SK-N-SH treated with all-trans-retinoic acid at 6 μM for 48 hours (cell line): ENCODE data around the gene HLCS.

Experiments
- ARNTL ChIP-seq: fragments of 450-650 bp; formaldehyde crosslinking; IDR thresholded peaks from 2 replicates; pipeline ENCODE4 v1.5.0; 2020; ENCODE audit warnings: low read depth, mild to moderate bottlenecking, moderate library complexity, borderline replicate concordance
- OSR1 ChIP-seq: fragments of 250-450 bp; sonication (Bioruptor Pico); IDR thresholded peaks from 2 replicates; pipeline ENCODE4 v1.8.0; 2022; ENCODE audit warnings: moderate library complexity, mild to moderate bottlenecking, inconsistent platforms
- PPARA ChIP-seq: fragments of 250-450 bp; sonication (Bioruptor Pico); IDR thresholded peaks from 2 replicates; pipeline ENCODE4 v1.5.0; 2020; ENCODE audit warnings: mild to moderate bottlenecking, borderline replicate concordance
- RARB ChIP-seq: fragments of 250-450 bp; sonication (Bioruptor Pico); IDR thresholded peaks from 2 replicates; pipeline ENCODE4 v1.8.0; 2021; ENCODE audit warnings: mild to moderate bottlenecking, moderate library complexity
- TCF4 ChIP-seq: fragments of 250-450 bp; sonication (Bioruptor Pico); IDR thresholded peaks from 2 replicates; pipeline ENCODE4 v1.8.0; 2021; ENCODE audit warnings: mild to moderate bottlenecking, moderate library complexity, borderline replicate concordance
- ZFP3 ChIP-seq: fragments of 250-450 bp; sonication (Bioruptor Pico); IDR thresholded peaks from 2 replicates; pipeline ENCODE4 v1.5.0; 2020; ENCODE audit warnings: mild to moderate bottlenecking, moderate library complexity
- ZFP30 ChIP-seq: fragments of 450-650 bp; formaldehyde crosslinking; IDR thresholded peaks from 2 replicates; pipeline ENCODE4 v1.5.0; 2022; ENCODE audit warnings: mild to moderate bottlenecking, moderate library complexity
- ZNF8 ChIP-seq: fragments of 450-650 bp; formaldehyde crosslinking; IDR thresholded peaks from 2 replicates; pipeline ENCODE4 v1.5.0; 2020; ENCODE audit warnings: mild to moderate bottlenecking, moderate library complexity
- TF ChIP-seq, protein P1 (sequence below): fragments of 250-450 bp; sonication (Bioruptor Pico); IDR thresholded peaks from 2 replicates; pipeline ENCODE4 v1.5.0; 2020; ENCODE audit warnings: mild to moderate bottlenecking, moderate library complexity
- TF ChIP-seq, protein P2 (sequence below): fragments of 250-450 bp; sonication (Bioruptor Pico); IDR thresholded peaks from 2 replicates; pipeline ENCODE4 v1.5.1; 2021; ENCODE audit warnings: mild to moderate bottlenecking, moderate library complexity
- TF ChIP-seq, protein P3 (sequence below): fragments of 250-450 bp; sonication (Bioruptor Pico); IDR thresholded peaks from 2 replicates; pipeline ENCODE4 v1.5.1; 2020; ENCODE audit warnings: low read depth, mild to moderate bottlenecking, moderate library complexity

DNA sequence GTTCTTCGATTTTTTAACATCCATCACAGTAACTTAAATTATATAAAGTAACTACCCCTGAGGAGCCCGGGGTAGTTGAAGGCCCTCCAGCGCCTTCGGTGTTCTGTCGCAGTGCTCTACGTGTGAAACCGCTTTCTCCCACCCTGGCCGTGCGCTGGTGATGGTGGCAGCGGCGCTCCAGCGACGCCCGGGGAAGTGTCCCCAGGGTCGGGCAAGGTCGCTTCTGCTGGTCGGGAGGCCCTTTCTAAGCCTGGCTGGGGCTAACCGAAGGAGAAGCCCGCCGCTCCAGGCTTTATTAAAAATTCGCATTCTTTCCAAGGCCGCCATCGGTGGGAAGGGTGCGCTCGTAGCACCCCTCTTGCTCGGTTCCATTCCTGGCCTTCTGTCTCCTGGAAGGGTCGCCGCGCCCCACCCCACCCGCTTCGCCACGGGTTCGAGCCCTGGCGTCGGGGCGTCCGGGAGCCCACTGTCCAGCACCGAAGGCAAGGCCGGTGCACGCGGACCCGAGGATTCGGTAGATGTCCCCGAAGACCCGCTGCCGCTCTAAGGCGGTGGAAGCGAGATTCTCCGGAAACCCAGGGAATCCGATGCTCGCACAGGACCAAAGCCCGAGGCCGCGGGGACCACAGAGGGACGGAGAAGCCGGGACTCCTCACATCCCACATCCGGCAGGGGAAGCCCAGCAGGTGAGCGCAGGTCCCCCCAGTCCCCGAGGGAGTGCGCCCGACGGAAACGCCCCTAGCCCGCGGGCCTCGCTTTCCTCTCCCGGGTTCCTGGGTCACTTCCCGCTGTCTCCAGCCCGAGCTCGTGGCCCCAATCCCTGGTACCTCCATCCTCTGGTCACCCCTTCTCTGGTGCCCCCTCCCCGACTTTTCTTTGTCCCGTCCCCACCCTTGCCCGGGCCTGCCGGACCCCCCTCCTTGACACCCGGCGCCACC lies 39.3 kb upstream of the HLCS start:
- TF ChIP-seq PPARA (CRISPR knock-in tag), result no peak
- no peak for TF ChIP-seq RARB (CRISPR knock-in tag)
- TF ChIP-seq, protein P1, sequence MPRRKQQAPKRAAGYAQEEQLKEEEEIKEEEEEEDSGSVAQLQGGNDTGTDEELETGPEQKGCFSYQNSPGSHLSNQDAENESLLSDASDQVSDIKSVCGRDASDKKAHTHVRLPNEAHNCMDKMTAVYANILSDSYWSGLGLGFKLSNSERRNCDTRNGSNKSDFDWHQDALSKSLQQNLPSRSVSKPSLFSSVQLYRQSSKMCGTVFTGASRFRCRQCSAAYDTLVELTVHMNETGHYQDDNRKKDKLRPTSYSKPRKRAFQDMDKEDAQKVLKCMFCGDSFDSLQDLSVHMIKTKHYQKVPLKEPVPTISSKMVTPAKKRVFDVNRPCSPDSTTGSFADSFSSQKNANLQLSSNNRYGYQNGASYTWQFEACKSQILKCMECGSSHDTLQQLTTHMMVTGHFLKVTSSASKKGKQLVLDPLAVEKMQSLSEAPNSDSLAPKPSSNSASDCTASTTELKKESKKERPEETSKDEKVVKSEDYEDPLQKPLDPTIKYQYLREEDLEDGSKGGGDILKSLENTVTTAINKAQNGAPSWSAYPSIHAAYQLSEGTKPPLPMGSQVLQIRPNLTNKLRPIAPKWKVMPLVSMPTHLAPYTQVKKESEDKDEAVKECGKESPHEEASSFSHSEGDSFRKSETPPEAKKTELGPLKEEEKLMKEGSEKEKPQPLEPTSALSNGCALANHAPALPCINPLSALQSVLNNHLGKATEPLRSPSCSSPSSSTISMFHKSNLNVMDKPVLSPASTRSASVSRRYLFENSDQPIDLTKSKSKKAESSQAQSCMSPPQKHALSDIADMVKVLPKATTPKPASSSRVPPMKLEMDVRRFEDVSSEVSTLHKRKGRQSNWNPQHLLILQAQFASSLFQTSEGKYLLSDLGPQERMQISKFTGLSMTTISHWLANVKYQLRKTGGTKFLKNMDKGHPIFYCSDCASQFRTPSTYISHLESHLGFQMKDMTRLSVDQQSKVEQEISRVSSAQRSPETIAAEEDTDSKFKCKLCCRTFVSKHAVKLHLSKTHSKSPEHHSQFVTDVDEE (CRISPR knock-in tag), result no peak
- TF ChIP-seq TCF4, result no peak
- no peak for TF ChIP-seq ZNF8
- TF ChIP-seq ARNTL, result no peak
- TF ChIP-seq, protein P2, sequence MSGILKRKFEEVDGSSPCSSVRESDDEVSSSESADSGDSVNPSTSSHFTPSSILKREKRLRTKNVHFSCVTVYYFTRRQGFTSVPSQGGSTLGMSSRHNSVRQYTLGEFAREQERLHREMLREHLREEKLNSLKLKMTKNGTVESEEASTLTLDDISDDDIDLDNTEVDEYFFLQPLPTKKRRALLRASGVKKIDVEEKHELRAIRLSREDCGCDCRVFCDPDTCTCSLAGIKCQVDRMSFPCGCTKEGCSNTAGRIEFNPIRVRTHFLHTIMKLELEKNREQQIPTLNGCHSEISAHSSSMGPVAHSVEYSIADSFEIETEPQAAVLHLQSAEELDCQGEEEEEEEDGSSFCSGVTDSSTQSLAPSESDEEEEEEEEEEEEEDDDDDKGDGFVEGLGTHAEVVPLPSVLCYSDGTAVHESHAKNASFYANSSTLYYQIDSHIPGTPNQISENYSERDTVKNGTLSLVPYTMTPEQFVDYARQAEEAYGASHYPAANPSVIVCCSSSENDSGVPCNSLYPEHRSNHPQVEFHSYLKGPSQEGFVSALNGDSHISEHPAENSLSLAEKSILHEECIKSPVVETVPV (CRISPR knock-in tag), result no peak
- TF ChIP-seq OSR1, result no peak
- TF ChIP-seq, protein P3, sequence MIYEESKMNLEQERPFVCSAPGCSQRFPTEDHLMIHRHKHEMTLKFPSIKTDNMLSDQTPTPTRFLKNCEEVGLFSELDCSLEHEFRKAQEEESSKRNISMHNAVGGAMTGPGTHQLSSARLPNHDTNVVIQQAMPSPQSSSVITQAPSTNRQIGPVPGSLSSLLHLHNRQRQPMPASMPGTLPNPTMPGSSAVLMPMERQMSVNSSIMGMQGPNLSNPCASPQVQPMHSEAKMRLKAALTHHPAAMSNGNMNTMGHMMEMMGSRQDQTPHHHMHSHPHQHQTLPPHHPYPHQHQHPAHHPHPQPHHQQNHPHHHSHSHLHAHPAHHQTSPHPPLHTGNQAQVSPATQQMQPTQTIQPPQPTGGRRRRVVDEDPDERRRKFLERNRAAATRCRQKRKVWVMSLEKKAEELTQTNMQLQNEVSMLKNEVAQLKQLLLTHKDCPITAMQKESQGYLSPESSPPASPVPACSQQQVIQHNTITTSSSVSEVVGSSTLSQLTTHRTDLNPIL (CRISPR knock-in tag), result no peak
- no peak for TF ChIP-seq ZFP3 (CRISPR knock-in tag)
- no peak for TF ChIP-seq ZFP30 (CRISPR knock-in tag)
